HL-60/S4 treated with retinoic acid at 250 ng/mL for 4 days and 3 days (cell line): ENCODE measurements around the gene STARD10.
"Not testable (repeated sequence)": the region's sequence is repeated elsewhere in the genome, so short reads cannot be mapped to it uniquely, and the experiment has no call there.

Source experiments
- in situ Hi-C: fragments of 300-500 bp; cut with MboI; formaldehyde crosslinking; loops from 2 replicates; pipeline ENCODE4 v1.7.0; 2022; ENCODE audit warnings: low sequenced_read_pairs

Gene STARD10

GRCh38 chr11:72808331-72808798 lies 14.5 kb upstream of the STARD10 start:
- in situ Hi-C loops: no loop called here

- in situ Hi-C loops: no loop called here
Measured at GRCh38 chr11:72807792-72808191, 13.9 kb upstream of the STARD10 start.

GRCh38 chr11:72807021-72807693 lies 13.3 kb upstream of the STARD10 start:
- in situ Hi-C loops: no loop called here

GRCh38 chr11:72806378-72806777 lies 12.5 kb upstream of the STARD10 start:
- in situ Hi-C loops: not testable (repeated sequence)

DNA sequence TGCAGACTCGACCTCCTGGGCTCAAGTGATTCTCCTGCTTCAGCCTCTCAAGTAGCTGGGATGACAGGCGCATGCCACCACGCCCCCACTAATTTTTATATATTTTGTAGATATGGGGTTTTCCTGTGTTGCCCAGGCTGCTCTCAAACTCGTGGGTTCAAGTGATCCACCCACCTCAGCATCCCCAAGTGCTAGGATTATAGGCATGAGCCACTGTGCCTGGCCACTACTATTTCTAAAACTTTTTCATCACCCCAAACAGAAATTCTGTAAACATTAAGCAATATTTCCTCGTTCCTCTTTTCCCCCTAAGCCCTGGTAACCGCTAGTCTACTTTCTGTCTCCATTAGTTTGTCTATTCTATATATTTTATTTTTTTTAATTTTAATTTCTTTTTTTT lies 11.4 kb upstream of the STARD10 start:
- in situ Hi-C loops: no loop called here

DNA sequence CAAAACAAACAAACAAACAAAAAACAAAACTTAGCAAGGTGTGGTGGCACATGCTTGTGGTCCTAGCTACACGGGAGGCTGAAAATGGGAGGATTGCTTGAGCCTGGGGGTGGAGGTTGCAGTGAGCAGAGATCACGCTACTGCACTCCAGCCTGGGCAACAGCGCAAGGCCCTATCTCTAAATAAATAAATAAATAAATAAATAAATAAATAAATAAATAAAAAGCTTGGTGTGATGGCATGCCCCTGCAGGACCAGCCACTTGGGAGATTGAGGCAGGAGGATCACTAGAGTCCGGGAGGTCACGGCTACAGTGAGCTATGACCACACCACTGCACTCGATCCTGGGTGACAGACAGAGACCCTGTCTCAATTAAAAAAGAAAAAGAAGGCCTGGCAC lies 9.0 kb upstream of the STARD10 start:
- in situ Hi-C loops: no loop called here

DNA sequence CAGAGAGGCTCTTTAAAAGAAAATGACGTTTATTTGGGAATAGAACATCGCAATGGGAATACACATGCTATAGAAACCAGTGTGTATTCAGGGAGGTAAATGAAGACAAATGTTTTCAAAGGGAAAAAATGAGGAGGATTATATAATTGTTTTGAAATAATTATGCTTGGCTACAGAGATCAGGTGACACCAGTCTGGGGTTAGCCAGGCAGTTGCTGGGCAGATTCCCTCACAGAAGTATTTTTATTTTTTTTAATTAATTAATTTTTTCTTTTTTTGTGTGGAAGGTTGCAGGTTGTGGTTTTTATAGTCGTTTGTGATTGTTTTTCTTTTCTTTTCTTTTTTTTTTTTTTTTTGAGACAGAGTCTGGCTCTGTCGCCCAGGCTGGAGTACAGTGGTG lies 5.6 kb upstream of the STARD10 start:
- in situ Hi-C loops: no loop called here

- in situ Hi-C loops: no loop called here
Measured at GRCh38 chr11:72798361-72798760, 4.5 kb upstream of the STARD10 start.

DNA sequence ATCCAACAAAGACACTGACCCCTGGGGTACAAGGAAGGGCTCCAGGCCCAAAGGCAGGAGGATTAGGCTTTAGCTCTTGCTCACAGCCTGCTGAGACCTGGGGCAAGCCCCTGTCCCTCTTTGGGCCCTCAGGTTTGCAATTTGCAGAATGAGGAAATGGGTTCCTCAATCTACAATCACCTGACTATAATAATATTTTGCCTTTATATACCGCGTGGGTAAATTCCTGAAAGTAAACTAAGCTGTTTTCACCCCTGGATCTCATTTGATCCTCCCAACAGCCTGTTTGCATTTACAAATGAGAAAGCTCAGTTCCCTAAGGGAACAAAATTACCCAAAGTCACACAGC lies 797 bp downstream of the STARD10 start:
- in situ Hi-C loops: no loop called here

DNA sequence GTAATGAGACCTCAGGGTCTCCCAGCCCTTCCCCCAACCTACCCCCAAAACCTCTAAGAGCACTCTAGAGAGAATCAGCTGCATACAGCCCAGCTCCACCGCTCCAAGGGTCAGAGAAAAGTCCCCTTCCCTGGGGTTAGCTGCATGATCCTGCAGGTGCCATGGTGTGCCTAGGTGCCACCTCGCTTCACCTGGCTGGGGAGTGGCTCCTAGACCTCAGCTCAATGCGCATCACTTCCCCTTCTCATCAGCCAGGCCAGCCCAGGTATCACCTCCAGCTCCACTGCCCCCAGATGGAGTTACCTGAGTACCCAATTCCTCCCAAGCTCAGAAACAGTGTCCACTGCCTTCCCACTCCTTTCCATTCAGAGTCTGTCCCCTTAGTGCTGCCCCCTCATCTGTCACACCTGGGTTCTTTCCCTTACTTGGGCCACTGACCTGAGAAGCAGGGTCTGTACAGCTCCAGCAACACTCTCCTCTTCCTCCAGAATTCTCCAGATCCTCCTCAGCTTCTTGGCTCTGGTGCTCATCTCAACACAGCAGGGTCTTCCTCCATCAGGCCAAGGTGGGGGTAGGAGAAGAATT lies 1.3 kb downstream of the STARD10 start:
- in situ Hi-C loops: no loop called here

- in situ Hi-C loops: not testable (repeated sequence)
Measured at GRCh38 chr11:72791228-72791627, 2.6 kb downstream of the STARD10 start.

DNA sequence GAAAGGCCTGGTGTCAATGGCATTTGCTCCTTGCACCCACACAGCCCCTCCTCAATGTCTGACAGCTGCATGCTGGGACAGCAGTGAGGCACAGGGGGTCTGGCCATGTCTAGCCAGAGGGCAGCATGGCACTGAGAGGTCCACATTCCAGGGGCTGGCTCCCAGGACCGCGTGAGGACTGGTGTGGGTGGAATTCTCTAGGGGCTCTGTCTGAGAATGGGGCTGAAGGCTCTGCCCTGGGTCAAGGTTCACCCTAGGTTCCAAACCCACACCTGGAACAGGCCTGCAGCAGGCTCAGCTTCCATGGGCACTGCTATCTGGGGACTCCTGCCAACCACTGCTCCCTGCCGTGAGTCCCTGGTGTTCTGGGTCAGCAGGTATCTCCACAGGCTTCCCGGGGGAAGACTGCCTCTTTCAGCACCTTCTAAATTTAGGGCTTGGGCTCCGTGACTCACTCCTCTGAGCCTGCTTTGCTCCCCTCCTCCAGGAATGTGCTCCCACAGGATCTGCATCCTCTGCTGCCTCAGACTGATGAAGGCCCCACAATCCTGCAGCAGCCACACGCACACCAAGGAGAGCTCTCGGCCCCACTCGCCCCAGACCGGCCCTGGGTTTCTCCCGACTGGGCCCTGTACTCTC lies 4.2 kb downstream of the STARD10 start:
- in situ Hi-C loops: no loop called here

GRCh38 chr11:72788241-72788640 lies 5.6 kb downstream of the STARD10 start:
- in situ Hi-C loops: no loop called here

DNA sequence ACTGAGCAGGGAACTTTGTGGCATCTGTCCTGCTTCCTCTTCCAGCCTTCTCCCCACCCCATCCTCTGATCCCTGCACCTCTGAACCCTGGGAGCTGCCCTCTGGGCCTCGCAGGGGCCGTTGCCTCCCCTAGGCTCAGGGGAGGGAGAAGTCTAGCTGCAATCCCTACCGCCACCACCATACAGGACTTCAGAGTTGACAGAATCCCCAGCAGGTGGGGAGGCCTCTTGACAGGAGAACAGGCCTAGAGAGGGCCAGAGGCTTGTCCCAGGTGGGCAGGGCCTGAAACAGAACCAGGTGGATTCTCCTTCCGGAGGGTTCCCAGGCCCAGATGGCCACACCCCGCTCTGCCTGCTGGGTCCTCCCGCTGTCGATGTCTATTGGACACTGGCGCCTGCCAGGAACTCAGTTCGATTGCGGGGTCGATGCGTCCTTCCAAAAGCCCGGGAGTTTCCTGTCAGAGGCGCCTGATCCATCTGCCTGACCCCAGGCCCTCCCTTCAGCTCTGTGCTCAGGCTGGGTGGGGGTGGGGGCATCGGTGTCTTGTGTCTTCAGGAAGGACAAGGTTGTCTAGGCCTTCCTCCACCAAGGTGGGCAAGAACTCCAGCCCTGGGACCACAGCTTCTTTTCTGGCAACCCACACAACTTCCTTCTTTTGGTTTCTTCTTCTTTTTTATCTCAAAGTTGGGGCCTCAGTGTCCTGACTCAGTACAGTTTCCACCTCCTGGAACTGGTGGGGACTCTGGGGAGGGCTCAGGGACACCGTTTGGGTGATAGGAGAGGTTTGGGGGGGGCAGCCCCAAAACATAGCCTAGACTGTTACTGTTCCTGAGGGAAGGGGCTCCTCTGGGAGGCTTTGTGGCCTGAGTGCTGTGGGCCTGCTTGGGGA lies 6.4 kb downstream of the STARD10 start:
- in situ Hi-C loops: no loop called here

GRCh38 chr11:72786305-72787215 lies 7.3 kb downstream of the STARD10 start:
- in situ Hi-C loops: no loop called here

DNA sequence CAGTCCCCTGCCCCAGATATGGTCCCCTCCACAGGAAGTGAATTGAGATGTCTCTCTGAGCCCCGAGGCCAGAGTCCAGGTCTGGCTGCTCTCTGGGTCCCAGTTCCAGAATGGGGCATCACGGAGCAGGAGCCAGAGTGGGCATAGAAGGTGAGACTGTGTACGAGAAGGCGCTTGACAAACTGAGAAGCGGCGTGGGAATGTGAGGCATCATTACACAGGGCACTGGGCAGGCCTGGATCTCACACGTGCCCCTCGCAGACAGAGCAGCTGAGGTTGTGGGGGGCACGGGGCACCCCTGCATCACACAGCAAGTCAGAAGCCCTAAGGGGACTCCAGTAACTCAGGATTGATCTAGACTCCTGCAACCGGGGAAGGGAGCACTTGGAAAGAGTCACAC lies 9.2 kb downstream of the STARD10 start:
- in situ Hi-C loops: no loop called here

DNA sequence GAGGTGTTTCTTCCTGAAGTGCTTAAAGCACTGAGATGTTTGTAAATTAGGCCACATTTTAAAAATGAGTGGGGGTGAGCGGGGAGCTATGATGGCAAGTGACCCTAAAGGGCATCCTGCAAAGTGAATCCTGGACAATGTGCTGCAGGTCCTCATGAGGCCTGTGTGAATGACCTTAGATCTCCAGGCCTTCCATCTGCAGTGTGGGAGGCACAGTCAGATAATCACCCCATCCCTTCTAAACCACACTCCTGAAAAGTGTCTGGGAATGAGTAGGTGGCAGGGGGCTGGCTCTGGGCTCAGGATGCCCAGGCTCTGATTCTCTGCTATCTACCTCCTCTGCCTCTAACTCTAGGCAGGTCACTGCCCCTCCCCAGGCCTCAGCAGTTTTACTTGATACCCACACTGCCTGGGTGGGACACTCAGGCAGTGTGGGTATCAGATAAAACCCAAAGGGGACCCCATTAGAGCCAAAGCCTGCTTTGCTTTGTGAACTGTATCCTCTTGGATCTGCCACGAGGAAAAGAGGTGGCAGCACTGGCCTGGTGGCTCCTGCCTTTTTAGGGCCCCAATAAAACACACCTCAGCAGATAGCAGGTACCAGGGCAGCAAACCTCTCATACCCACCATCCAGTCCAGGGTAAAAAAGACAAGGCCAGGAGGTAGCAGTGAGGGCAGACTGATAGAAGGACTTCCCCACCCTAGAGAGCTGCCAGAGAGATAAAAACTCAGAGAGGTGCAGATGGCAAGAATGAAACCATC lies 10.5 kb downstream of the STARD10 start:
- in situ Hi-C loops: no loop called here

- in situ Hi-C loops: no loop called here
Measured at GRCh38 chr11:72782081-72782920, 11.5 kb downstream of the STARD10 start.
